NCI-H1694 treated with DMSO at 0.1 percent for 48 hours (cell line): ENCODE measurements around the gene MRPL38.
"Not testable (repeated sequence)": the region's sequence is repeated elsewhere in the genome, so short reads cannot be mapped to it uniquely, and the experiment has no call there.

Source experiments
- DNase-seq: peaks from one replicate; lab custom pipeline; 2025; lab: John Stamatoyannopoulos, UW

MRPL38 gene

DNA sequence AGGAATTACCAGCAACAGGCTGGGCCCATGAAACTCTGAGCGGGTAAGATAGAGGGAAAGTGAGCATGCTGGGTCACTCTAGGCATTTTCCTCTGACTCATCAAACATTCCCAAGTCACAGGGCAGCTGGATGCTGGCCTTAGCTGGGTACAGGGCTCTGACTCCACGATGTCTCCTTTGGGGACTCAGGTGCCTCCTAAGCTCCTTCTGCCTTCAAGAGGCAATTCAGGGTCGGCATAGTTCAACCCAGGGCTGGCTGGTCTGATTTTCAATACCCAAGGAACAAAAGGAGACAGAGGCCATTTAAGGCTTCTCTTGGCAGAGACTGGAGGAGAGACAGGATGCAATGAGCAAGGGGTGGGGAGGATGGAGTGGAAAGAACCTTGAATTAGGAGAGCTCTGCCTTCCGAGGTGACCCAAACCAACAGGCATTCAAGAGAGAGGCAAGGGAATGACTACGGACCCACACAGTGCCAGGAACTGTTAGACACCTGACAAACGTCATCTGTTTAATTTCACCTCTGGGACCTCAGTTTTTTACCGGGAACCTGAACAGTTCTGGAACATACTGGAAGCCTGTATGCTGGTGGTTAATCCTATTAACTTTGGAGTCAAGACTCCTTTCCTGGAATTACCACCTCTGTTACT lies 50.5 kb downstream of the MRPL38 start:
- DNase-seq: no peak

DNA sequence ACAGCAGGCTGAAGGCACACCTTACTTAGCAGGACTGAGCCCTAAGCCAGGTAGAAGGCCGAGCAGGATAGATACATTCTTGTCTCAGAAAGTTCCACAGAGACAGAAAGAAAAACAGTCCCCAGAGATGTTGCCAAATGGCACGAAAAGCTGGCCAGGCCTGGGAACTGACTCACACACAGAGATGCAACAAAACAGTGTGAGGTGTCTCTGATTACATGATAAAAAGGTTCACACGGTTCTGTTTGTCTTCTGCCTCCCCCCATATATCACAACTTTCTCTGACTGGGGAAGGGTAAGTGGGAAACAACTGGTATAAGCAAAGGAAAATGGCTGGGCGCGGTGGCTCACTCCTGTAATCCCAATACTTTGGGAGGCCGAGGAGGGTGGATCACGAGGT lies 51.3 kb downstream of the MRPL38 start:
- DNase-seq: no peak

DNA sequence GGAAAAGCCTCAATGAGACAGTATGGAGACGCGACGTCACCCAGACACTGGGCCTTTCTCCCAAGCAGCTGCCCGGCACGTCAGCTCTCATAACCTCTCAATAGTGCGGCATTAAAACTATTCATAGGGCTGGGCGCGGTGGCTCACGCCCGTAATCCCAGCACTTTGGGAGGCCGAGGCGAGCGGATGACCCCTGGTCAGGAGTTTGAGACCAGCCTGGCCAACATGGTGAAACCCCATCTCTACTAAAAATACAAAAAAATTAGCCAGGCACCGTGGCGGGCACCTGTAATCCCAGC lies 53.0 kb downstream of the MRPL38 start:
- DNase-seq: not testable (repeated sequence)

DNA sequence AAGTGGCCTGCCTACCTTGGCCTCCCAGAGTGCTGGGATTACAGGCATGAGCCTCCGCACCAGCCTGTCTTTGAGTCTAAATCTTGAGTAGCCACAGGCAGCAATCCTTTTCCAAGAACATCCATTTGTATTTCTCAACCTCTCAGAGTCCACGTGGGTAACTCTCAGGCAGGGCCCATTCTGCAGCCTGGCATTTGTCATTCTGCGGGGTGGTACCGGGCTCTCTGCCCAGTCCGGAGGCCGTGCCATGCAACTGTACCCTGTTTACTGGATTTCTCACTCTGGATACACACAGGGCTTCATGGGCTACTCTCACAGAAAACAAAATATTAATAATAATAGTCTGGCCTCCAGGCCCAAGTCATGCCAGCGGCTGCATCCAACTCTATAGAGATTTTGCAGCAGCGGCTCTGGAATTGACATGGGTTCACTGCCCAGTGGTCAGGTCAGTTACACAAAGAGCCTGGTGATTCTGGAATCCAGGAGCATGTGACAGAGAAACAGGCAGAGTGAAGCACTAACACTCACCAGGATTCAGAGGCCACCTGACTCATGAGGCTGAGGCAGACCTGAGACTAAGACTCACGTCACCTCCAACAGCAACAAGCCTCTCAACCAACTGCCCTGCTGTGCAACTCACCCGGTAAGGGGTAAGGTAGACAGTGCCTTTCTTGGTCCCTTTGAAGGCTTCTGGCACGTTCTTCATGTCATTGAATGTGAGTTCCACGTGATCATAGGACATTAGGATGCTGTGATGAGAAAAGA lies 53.6 kb downstream of the MRPL38 start:
- no peak for DNase-seq

DNA sequence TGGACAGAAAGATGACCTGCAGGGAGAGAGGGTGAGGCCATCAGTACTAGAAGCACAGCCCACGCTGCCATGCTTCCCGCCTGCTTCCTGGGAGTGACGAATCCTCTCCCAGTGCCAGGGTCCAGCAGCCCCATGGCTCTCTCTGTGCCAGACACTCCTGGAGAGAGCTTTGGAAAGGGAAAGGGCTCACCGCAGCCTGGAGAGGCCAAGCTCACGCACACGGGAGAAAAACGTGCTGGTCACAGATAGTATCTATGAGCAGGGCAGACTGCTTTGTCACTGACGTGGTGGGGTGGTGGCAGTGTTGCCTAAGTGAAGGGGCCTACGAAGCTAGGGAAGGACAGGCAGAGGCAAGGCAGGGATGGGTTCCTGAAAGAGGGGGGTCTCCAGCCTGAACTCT lies 55.0 kb downstream of the MRPL38 start:
- DNase-seq: no peak

DNA sequence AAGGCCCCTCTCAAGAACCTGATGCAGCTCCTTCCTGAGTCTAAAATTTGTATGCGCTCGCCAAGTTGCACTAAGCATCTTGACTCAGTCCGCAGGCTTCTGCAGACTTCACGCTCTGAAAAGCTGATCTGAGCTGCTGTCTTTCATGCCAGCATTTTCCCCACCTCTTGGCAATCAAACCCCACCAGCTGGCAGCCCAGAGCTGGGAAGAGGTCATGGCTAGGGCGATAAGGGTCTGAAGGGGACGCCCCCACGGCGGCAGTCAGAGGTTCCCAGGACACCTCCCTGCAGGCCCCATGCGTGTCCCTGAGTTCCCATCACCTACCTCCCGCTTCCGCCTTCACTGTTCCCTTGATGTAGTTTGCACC lies 55.4 kb downstream of the MRPL38 start:
- no peak for DNase-seq
